Activated CD4-positive, alpha-beta memory T cell treated with anti-CD3 and anti-CD28 coated beads, Interleukin-2, amount 10 ng/mL, durations not matched to agents 7 days and 5 days (primary cell): ENCODE results near the gene EZH1. TPM values are rescaled to one million over a fixed set of nuclear protein-coding genes. Genes with fewer than 3 reads are reported as not detected.

Experiments
- CTCF ChIA-PET: fragments of 350-600 bp; sonication (Branson Sonifier 250); formaldehyde crosslinking; loops from one replicate; lab custom pipeline; 2021; ENCODE audit warnings: antibody characterized with exemption, inconsistent platforms; lab: Charles Lee
- POLR2A ChIA-PET: fragments of 350-600 bp; sonication (Branson Sonifier 250); formaldehyde crosslinking; loops from one replicate; lab custom pipeline; 2021; ENCODE audit warnings: antibody characterized with exemption; lab: Charles Lee
- DNase-seq: peaks from one replicate; pipeline ENCODE4 v3.0.0-alpha.2; 2020
- H3K27ac Mint-ChIP-seq: one replicate; pipeline ENCODE4 v1.8.0; 2021; ENCODE audit warnings: mild to moderate bottlenecking, mixed read lengths
- H3K27me3 Mint-ChIP-seq: one replicate; pipeline ENCODE4 v1.8.0; 2021; ENCODE audit warnings: mixed read lengths
- H3K36me3 Mint-ChIP-seq: one replicate; pipeline ENCODE4 v1.8.0; 2021; ENCODE audit warnings: low read depth, mixed read lengths
- H3K4me1 Mint-ChIP-seq: one replicate; pipeline ENCODE4 v1.8.0; 2021; ENCODE audit warnings: mixed read lengths
- H3K4me3 Mint-ChIP-seq: one replicate; pipeline ENCODE4 v1.8.0; 2021; ENCODE audit warnings: mild to moderate bottlenecking, mixed read lengths
- H3K9me3 Mint-ChIP-seq: one replicate; pipeline ENCODE4 v1.8.0; 2021; ENCODE audit warnings: mixed read lengths
- total RNA-seq, 2 experiments: library from RNA; stranded (reverse); gene quantifications; one replicate each; pipeline ENCODE4 v1.2.3, GENCODE V29; 2021

Gene EZH1
- total RNA-seq, 2 experiments from 2014 or later, result 51.9 to 55.3 TPM

DNA sequence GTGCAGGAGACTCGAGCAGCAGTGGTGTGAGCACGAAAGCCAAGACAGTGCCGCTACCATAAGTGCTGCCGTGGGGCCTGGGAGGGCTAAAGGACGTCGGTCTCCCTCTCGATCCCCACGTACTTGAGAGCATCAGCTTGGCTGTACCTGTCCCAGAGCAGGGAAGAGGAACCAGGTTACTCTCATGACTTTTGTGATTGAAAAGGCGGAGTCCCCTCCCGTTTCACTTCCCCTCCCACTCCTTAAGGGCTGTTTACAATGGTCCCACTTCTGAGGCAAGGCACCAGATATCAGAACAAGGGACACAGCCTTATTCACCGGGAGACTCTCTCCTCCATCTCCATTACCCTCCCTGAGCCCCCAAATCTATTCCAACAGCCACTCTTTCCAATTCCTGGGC lies 42.4 kb downstream of the EZH1 start:
- CTCF ChIA-PET, result no interaction called here

DNA sequence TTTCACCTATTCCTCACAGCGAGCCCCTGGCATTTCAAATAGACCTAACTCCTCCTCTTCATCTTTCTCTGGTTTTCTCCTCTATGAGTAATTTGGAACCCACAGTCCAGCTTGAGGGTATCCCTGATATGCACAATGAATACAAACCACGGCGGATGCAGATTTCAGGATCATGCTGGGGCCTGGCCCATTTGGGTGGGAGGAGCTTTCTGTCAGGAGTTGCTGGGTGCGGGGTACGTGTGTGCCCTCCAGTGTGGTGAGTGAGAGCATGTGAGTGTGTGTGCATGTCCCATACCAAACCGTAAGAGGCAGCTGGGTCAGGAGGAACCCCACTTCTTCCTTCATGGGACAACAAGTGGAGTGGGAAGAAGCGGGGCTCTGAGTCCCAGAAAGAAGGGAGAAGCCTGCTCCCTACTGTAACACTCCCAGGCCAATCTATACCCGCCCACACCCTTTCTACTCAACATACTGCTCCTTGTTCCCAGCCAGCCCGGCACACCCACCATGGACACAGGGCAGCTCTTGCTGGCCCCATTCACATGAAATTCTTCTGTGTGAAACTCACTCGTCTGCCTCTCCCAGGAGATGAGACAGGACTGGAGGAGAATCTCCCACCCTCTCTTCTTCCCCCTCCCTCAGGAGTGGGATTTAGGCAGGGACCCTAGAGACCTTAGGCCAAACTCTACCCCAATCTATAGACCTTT lies 44.1 kb downstream of the EZH1 start:
- no peak for DNase-seq
- POLR2A ChIA-PET, result interaction anchor here (1.0 kb wide), 1 partner anchor 73 kb away, joined by 3 read pairs; no protein-coding TSS in a partner anchor
- CTCF ChIA-PET, result no interaction called here
- Mint-ChIP-seq H3K27me3 (peaks cover 2% of the 10 kb centered on the region), H3K4me3 (no peak overlapping the region), H3K9me3 (no peaks in the 10 kb centered on the region), H3K4me1 (peaks cover 14% of the 10 kb centered on the region), H3K36me3 (peaks cover 38% of the 10 kb centered on the region), H3K27ac (no peak overlapping the region)

More for the DNA sequence above, 42.4 kb downstream of the EZH1 start:
- H3K4me3 Mint-ChIP-seq, result no peak overlapping the region
- no peak for DNase-seq
- POLR2A ChIA-PET, result no interaction called here
- H3K4me1 Mint-ChIP-seq, result peaks cover 29% of the 10 kb centered on the region
- no peaks in the 10 kb centered on the region for H3K9me3 Mint-ChIP-seq
- H3K36me3 Mint-ChIP-seq, result peaks cover 48% of the 10 kb centered on the region
- H3K27me3 Mint-ChIP-seq, result peaks cover 2% of the 10 kb centered on the region
- H3K27ac Mint-ChIP-seq, result no peak overlapping the region

- H3K4me1 Mint-ChIP-seq, result peaks cover 3% of the 10 kb centered on the region
- no peaks in the 10 kb centered on the region for H3K9me3 Mint-ChIP-seq
- no peak overlapping the region for H3K27ac Mint-ChIP-seq
- CTCF ChIA-PET, result no interaction called here
- H3K4me3 Mint-ChIP-seq, result no peak overlapping the region
- POLR2A ChIA-PET, result no interaction called here
- no peak for DNase-seq
- peaks cover 2% of the 10 kb centered on the region for H3K27me3 Mint-ChIP-seq
- H3K36me3 Mint-ChIP-seq, result peaks cover 28% of the 10 kb centered on the region
These were observed 45.5 kb downstream of the EZH1 start for GRCh38 chr17:42699415-42699740.

DNA sequence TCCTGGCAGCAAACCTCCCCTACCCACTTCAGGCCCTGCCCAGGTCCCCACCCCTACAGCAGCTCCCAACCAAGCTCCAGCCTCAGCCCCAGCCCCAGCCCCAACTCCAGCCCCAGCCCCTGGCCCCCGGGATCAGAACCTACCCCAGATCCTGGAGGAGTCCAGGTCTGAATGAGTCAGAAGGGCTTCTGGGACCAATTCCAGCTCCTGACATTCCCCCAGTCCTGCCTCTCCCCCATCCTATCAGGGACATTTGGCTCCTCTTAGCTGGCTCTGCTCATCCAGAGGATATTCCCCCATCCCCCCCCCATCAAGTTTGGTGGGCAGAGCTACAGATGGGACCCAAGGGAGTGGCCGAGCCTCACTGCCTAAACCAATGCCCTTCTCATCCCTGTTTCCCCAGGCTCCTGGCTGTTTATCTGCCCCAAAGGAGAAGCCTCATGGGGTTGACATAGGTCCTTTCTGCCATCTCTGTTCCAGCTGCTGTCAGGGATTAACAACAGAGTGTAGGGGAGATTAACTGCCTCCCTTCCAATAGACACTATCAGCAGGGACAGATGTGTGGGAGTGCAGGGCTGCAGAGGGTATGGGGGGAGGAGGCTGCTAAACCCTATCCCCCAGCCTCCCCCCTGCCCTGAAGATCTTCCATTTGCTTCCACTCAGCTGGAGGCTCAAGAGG lies 46.0 kb downstream of the EZH1 start:
- Mint-ChIP-seq H3K4me1 (peaks cover under 1% of the 10 kb centered on the region), H3K36me3 (peaks cover 24% of the 10 kb centered on the region), H3K9me3 (no peaks in the 10 kb centered on the region), H3K27me3 (peaks cover 2% of the 10 kb centered on the region), H3K4me3 (no peak overlapping the region), H3K27ac (no peak overlapping the region)
- POLR2A ChIA-PET, result interaction anchor here (2.7 kb wide), 1 partner anchor 8 kb away, joined by 7 read pairs; no protein-coding TSS in a partner anchor
- CTCF ChIA-PET, result no interaction called here
- no peak for DNase-seq

DNA sequence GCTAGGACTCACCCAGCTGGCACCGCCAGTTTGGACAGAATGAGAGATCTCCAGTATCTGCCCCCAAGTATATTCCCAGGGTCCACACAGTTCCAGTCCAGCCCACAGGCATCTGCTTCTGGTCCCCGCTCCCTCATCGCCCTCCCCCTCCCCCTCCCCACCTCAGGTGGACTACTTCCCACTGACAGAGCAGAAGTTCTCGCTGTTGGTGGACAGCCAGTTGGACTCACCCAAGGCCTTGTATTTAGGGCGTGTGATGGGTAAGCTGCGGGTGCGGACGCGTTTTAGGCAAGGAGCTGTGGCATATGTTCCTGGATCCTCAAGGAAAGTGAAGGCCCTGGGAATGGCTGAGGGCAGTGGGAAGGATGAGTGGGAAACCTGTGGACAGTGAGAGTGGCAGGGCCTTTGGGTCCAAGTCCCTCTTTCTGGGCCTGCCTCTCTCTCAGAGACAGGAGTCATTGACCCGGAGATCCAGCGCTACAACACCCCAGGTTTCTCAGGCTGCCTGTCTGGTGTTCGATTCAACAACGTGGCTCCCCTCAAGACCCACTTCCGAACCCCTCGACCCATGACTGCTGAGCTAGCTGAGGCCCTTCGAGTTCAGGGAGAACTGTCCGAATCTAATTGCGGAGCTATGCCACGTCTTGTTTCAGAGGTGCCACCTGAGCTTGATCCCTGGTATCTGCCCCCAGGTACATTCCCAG lies 47.6 kb downstream of the EZH1 start:
- ChIA-PET POLR2A (interaction anchor here (2.7 kb wide), 1 partner anchor 9 kb away, joined by 7 read pairs; no protein-coding TSS in a partner anchor), CTCF (interaction anchor here (1.1 kb wide), 1 partner anchor 119 kb away, joined by 3 read pairs; no protein-coding TSS in a partner anchor)
- H3K4me1 Mint-ChIP-seq, result no peaks in the 10 kb centered on the region
- peaks cover 11% of the 10 kb centered on the region for H3K36me3 Mint-ChIP-seq
- no peak overlapping the region for H3K27ac Mint-ChIP-seq
- H3K4me3 Mint-ChIP-seq, result no peak overlapping the region
- H3K9me3 Mint-ChIP-seq, result no peaks in the 10 kb centered on the region
- H3K27me3 Mint-ChIP-seq, result peaks cover 2% of the 10 kb centered on the region
- DNase-seq, result no peak

GRCh38 chr17:42695500-42695899 lies 49.3 kb downstream of the EZH1 start:
- Mint-ChIP-seq H3K27ac (no peak overlapping the region), H3K36me3 (peaks cover 6% of the 10 kb centered on the region), H3K27me3 (peaks cover 6% of the 10 kb centered on the region), H3K9me3 (no peaks in the 10 kb centered on the region), H3K4me1 (no peaks in the 10 kb centered on the region), H3K4me3 (no peak overlapping the region)
- ChIA-PET CTCF (no interaction called here), POLR2A (no interaction called here)
- no peak for DNase-seq

DNA sequence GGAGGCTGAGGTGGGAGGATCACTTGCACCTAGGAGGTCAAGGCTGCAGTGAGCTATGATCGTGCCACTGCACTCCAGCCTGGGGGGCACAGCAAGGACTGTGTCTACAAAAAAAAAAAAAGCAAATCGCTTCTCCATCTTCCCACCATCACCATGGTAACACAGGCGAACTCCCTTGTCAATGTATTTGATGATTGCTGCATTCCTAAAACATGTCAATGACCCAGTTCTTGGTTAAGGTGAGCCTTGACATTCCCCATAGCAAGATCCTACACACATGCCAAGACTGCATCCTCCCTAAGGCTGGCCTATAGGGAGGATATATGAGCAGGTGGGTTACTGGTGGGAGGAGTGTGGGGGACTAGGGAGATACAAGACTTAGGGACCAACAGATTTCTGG lies 50.3 kb downstream of the EZH1 start:
- DNase-seq, result no peak
- no peak overlapping the region for H3K27ac Mint-ChIP-seq
- H3K27me3 Mint-ChIP-seq, result peaks cover 6% of the 10 kb centered on the region
- ChIA-PET CTCF (no interaction called here), POLR2A (no interaction called here)
- H3K4me1 Mint-ChIP-seq, result no peaks in the 10 kb centered on the region
- H3K36me3 Mint-ChIP-seq, result peaks cover 6% of the 10 kb centered on the region
- H3K4me3 Mint-ChIP-seq, result no peak overlapping the region
- H3K9me3 Mint-ChIP-seq, result no peaks in the 10 kb centered on the region

GRCh38 chr17:42692489-42692888 lies 52.4 kb downstream of the EZH1 start:
- Mint-ChIP-seq H3K27ac (no peak overlapping the region), H3K27me3 (peaks cover 4% of the 10 kb centered on the region), H3K36me3 (peaks cover 4% of the 10 kb centered on the region), H3K9me3 (no peaks in the 10 kb centered on the region), H3K4me1 (no peaks in the 10 kb centered on the region), H3K4me3 (no peak overlapping the region)
- ChIA-PET CTCF (no interaction called here), POLR2A (interaction anchor here (1.1 kb wide), 1 partner anchor 11 kb away, joined by 3 read pairs; no protein-coding TSS in a partner anchor)
- DNase-seq, result no peak

- ChIA-PET CTCF (interaction anchor here (1.8 kb wide), 1 partner anchor 10 kb away, joined by 7 read pairs; no protein-coding TSS in a partner anchor), POLR2A (interaction anchor here (1.1 kb wide), 1 partner anchor 83 kb away, joined by 3 read pairs; the partner anchor contains the start of gene VPS25)
- Mint-ChIP-seq H3K27ac (no peak overlapping the region), H3K27me3 (peaks cover 4% of the 10 kb centered on the region), H3K4me3 (no peak overlapping the region), H3K9me3 (no peaks in the 10 kb centered on the region), H3K36me3 (peaks cover 4% of the 10 kb centered on the region), H3K4me1 (no peaks in the 10 kb centered on the region)
- no peak for DNase-seq
These were observed 53.8 kb downstream of the EZH1 start for GRCh38 chr17:42691021-42691545.

GRCh38 chr17:42690596-42690995 lies 54.2 kb downstream of the EZH1 start:
- DNase-seq, result no peak
- Mint-ChIP-seq H3K27ac (no peak overlapping the region), H3K36me3 (no peaks in the 10 kb centered on the region), H3K4me3 (no peak overlapping the region), H3K4me1 (no peaks in the 10 kb centered on the region), H3K27me3 (peaks cover 8% of the 10 kb centered on the region), H3K9me3 (no peaks in the 10 kb centered on the region)
- ChIA-PET POLR2A (interaction anchor here (1.1 kb wide), 1 partner anchor 83 kb away, joined by 3 read pairs; the partner anchor contains the start of gene VPS25), CTCF (interaction anchor here (0.6 to 1.8 kb wide), 2 partner anchors 10 to 86 kb away, joined by 3 to 7 read pairs; no protein-coding TSS in a partner anchor)

- peaks cover 5% of the 10 kb centered on the region for H3K4me1 Mint-ChIP-seq
- peaks cover 31% of the 10 kb centered on the region for H3K27me3 Mint-ChIP-seq
- no peaks in the 10 kb centered on the region for H3K9me3 Mint-ChIP-seq
- H3K27ac Mint-ChIP-seq, result no peak overlapping the region
- no peak for DNase-seq
- H3K36me3 Mint-ChIP-seq, result no peaks in the 10 kb centered on the region
- no peak overlapping the region for H3K4me3 Mint-ChIP-seq
- CTCF ChIA-PET, result no interaction called here
- POLR2A ChIA-PET, result no interaction called here
These were observed 57.0 kb downstream of the EZH1 start for GRCh38 chr17:42687707-42688320.

DNA sequence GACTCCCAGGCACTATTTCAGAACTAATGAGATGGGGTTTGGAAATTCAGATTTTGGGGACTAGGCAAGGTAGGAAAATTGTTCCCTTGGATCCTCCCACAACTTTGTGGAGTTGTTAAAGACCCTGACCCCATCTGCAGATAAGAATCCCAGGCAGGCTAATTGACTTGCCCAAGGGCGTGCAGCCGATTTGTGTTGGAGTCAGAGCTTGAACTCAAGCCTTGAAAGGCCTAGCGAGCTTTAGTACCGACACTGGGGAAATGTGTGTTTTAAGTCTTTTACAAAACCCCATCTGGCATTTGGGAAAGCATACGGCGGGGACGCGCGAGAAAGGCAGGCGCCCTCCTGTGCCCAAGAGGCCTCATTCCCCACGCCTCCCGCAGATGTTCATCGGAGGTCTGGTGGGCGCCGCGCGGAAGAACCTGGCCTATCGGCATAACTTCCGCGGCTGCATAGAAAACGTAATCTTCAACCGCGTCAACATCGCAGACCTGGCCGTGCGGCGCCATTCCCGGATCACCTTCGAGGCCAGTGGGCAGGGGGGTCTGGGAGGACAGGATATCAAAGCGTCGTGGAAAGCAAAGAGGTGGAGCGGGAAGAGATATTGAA lies 58.2 kb downstream of the EZH1 start:
- ChIA-PET CTCF (interaction anchor here (0.9 kb wide), 1 partner anchor 77 kb away, joined by 4 read pairs; no protein-coding TSS in a partner anchor), POLR2A (no interaction called here)
- peaks cover 16% of the 10 kb centered on the region for H3K4me1 Mint-ChIP-seq
- H3K9me3 Mint-ChIP-seq, result no peaks in the 10 kb centered on the region
- H3K36me3 Mint-ChIP-seq, result no peaks in the 10 kb centered on the region
- H3K4me3 Mint-ChIP-seq, result no peak overlapping the region
- H3K27me3 Mint-ChIP-seq, result peaks cover 38% of the 10 kb centered on the region
- DNase-seq, result no peak
- H3K27ac Mint-ChIP-seq, result no peak overlapping the region
